ENCODE data around the gene OTOG.

- TF ChIP-seq CTCF (IDR thresholded peaks at IDR 0.05; ENCODE audit: low read length) (no peak), EZH2 (optimal IDR thresholded peaks at IDR 0.05; ENCODE audit: low read depth, low read length) (no peak), EZH2phosphoT487 (IDR thresholded peaks at IDR 0.05; ENCODE audit: low read length) (no peak)
These were observed 9.0 kb upstream of the OTOG start for GRCh38 chr11:17538054-17538453.
